NCI-H187 treated with DMSO at 0.1 percent for 48 hours (cell line): Measurements from ENCODE around the gene PCDHA2.
"Not testable (repeated sequence)": the region's sequence is repeated elsewhere in the genome, so short reads cannot be mapped to it uniquely, and the experiment has no call there.

Source experiments
- DNase-seq: peaks from one replicate; lab custom pipeline; 2025; lab: John Stamatoyannopoulos, UW

The PCDHA2 gene

DNA sequence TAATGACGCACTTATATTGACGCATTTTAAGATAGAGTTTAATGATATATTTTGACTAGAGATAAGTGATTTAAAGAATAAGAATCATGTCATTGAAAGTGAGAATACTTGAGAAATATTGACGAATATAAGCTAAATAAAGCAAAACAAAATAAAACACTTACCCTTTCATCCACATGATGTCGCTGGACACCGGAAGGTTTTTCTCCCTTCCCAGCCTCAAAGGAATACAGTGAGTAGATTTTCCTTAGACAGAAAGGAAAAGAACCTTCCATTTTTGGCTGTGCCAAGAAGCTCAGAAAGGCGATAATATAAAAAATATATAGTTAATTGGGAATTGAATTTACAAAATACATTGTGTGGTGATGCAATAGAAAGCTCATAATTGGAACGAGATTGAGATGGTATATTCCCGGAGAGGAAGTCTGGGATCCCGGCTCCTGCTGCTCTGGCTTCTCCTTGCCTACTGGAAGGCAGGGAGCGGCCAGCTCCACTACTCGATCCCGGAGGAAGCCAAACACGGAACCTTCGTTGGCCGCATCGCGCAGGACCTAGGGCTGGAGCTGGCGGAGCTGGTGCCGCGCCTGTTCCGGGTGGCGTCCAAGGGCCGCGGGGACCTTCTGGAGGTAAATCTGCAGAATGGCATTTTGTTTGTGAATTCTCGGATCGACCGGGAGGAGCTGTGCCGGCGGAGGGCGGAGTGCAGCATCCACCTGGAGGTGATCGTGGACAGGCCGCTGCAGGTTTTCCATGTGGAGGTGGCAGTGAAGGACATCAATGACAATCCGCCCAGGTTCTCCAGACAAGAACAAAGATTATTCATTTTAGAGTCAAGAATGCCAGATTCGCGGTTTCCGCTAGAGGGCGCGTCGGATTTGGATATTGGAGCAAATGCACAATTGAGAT is 27.0 kb downstream of the PCDHA2 start, which contains the start of gene PCDHA5:
TSS of gene PCDHA5 (plus strand) at position 239 of the 906 bp plus-strand sequence.
- no peak for DNase-seq

DNA sequence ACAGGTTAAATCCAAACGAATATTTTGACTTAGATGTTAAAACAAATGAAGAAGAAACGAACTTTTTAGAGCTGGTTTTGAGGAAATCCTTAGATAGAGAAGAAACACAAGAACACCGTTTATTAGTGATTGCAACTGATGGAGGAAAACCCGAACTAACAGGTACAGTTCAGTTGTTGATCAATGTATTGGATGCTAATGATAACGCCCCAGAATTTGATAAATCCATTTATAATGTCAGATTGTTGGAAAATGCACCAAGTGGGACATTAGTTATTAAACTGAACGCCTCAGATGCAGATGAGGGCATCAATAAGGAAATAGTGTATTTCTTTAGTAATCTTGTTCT is 27.6 kb downstream of the PCDHA2 start:
- no peak for DNase-seq

DNA sequence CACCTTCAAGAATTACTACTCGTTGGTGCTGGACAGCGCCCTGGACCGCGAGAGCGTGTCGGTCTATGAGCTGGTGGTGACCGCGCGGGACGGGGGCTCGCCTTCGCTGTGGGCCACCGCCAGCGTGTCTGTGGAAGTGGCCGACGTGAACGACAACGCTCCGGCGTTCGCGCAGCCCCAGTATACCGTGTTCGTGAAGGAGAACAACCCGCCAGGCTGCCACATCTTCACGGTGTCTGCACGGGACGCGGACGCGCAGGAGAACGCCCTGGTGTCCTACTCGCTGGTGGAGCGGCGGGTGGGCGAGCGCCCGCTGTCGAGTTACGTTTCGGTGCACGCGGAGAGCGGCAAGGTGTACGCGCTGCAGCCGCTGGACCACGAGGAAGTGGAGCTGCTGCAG is 28.3 kb downstream of the PCDHA2 start:
- DNase-seq, result not testable (repeated sequence)

DNA sequence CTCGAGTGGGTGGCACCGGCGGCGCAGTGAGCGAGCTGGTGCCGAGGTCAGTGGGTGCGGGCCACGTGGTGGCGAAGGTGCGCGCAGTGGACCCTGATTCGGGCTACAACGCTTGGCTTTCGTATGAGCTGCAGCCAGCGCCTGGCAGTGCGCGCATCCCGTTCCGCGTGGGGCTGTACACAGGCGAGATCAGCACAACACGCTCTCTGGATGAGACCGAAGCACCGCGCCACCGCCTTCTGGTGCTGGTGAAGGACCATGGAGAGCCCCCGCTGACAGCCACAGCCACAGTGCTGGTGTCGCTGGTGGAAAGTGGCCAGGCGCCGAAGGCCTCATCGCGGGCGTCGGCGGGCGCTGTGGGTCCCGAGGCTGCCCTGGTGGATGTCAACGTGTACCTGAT is 28.8 kb downstream of the PCDHA2 start:
- DNase-seq, result no peak

DNA sequence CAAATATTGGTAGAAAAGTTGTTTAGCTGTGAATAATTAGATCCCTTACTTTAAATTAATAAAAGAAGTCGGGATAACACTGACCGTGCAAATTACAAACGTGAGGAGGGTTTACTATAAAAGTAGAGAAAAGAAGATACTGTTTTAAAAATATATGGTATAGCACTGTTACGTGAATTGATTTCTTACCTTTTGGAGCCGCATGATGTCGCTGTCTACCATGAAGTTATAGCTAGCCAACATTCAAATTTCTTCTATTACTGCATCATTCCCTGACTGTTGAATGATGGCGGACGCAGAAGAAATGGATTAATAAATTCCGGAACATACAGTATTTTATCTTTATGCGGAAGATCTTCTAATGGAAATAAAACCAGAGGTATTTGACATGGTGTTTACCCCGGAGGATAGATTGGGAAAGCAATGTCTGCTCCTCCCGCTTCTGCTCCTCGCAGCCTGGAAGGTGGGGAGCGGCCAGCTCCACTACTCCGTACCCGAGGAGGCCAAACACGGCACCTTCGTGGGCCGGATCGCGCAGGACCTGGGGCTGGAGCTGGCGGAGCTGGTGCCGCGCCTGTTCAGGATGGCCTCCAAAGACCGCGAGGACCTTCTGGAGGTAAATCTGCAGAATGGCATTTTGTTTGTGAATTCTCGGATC is 33.2 kb downstream of the PCDHA2 start, which contains the start of gene PCDHA6:
TSS of gene PCDHA6 (plus strand) at position 257 of the 658 bp plus-strand sequence. CDS start at position 389, 132 bp downstream.
- no peak for DNase-seq

DNA sequence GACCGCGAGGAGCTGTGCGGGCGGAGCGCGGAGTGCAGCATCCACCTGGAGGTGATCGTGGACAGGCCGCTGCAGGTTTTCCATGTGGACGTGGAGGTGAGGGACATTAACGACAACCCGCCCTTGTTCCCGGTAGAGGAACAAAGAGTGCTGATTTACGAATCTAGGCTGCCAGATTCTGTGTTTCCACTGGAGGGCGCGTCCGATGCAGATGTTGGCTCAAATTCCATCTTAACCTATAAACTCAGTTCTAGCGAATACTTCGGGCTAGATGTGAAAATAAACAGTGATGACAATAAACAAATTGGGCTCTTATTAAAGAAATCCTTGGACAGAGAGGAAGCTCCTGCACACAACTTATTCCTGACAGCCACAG is 33.7 kb downstream of the PCDHA2 start:
- DNase-seq, result no peak

DNA sequence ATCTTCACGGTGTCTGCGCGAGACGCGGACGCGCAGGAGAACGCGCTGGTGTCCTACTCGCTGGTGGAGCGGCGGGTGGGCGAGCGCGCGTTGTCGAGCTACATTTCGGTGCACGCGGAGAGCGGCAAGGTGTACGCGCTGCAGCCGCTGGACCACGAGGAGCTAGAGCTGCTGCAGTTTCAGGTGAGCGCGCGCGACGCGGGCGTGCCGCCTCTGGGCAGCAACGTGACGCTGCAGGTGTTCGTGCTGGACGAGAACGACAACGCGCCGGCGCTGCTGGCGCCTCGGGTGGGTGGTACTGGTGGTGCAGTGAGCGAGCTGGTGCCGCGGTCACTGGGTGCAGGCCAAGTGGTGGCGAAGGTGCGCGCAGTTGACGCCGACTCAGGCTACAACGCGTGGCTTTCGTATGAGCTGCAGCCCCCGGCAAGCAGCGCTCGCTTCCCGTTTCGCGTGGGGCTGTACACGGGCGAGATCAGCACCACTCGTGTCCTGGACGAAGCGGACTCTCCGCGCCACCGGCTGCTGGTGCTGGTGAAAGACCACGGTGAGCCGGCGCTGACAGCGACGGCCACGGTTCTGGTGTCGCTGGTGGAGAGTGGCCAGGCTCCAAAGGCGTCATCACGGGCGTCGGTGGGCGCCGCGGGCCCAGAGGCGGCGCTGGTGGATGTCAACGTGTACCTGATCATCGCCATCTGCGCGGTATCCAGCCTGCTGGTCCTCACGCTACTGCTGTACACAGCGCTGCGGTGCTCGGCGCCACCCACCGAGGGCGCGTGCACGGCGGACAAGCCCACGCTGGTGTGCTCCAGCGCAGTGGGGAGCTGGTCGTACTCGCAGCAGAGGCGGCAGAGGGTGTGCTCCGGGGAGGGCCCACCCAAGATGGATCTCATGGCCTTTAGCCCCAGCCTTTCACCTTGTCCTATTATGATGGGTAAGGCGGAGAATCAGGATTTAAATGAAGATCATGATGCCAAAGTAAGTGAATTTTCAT is 35.2 kb downstream of the PCDHA2 start:
- not testable (repeated sequence) for DNase-seq

DNA sequence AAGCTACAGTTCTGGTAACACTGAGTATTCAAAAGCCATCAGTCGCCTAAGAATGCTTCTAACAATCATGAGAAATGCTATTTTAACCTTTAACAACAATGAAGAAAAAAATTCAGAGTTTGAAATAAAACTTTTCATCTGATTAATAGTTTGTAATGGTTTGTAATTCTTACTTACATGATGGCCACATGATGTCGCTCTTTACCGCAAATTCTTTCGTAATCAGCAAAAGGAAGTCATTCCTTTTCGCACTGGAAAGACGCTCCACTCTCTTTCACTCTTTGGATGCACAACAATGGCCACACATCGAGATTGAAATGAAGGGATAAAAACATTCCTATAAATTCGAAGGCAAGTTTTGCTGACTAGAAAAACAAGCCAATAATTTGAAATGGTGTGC is 39.3 kb downstream of the PCDHA2 start, which contains the start of gene PCDHA7:
TSS of gene PCDHA7 (plus strand) at position 277 of the 400 bp plus-strand sequence. CDS start at position 392, 115 bp downstream.
- DNase-seq, result no peak

DNA sequence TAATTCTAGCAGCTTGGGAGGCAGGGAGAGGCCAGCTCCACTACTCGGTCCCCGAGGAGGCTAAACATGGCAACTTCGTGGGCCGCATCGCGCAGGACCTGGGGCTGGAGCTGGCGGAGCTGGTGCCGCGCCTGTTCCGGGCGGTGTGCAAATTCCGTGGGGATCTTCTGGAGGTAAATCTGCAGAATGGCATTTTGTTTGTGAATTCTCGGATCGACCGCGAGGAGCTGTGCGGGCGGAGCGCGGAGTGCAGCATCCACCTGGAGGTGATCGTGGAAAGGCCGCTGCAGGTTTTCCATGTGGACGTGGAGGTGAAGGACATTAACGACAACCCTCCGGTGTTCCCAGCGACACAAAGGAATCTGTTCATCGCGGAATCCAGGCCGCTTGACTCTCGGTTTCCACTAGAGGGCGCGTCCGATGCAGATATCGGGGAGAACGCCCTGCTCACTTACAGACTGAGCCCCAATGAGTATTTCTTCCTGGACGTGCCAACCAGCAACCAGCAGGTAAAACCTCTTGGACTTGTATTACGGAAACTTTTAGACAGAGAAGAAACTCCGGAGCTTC is 39.9 kb downstream of the PCDHA2 start:
- not testable (repeated sequence) for DNase-seq

DNA sequence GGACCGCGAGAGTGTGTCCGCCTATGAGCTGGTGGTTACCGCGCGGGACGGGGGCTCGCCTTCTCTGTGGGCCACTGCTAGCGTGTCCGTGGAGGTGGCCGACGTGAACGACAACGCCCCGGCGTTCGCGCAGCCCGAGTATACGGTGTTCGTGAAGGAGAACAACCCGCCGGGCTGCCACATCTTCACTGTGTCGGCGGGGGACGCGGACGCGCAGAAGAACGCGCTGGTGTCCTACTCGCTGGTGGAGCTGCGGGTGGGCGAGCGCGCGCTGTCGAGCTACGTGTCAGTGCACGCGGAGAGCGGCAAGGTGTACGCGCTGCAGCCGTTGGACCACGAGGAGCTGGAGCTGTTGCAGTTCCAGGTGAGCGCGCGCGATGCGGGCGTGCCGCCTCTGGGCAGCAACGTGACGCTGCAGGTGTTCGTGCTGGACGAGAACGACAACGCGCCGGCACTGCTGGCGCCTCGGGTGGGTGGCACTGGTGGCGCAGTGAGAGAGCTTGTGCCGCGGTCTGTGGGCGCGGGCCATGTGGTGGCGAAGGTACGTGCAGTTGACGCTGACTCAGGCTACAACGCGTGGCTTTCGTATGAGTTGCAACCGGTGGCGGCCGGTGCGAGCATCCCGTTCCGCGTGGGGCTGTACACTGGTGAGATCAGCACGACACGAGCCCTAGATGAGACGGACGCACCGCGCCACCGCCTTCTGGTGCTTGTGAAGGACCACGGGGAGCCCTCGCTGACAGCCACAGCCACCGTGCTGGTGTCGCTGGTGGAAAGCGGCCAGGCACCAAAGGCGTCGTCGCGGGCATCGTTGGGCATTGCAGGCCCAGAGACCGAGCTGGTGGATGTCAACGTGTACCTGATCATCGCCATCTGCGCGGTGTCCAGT is 41.2 kb downstream of the PCDHA2 start:
- DNase-seq, result no peak

DNA sequence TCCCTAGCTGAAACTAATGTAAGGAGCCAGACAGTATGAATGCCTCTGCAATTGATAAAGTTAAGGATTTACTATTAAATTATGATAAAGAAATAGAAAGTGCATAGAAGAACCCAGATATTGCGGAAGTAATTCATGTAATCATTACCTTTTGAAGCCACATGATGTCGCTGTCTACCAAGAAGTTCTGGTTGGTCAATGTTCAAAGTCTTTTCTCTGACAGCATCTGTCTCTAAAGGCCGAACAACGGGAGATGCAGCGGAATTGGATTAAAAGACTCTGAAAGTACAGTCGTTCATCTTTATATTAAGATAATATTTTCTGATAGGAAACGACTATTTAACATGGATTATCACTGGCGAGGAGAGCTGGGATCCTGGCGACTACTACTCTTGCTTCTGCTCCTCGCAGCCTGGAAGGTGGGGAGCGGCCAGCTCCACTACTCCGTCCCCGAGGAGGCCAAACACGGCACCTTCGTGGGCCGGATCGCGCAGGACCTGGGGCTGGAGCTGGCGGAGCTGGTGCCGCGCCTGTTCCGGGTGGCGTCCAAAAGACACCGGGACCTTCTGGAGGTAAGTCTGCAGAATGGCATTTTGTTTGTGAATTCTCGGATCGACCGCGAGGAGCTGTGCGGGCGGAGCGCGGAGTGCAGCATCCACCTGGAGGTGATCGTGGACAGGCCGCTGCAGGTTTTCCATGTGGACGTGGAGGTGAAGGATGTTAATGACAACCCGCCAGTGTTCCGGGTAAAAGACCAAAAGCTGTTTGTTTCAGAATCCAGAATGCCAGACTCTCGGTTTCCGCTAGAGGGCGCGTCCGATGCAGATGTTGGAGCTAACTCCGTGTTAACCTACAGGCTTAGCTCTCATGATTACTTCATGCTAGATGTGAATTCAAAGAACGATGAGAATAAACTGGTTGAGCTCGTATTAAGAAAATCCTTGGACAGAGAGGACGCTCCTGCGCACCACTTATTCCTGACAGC is 46.6 kb downstream of the PCDHA2 start, which contains the start of gene PCDHA8:
TSS of gene PCDHA8 (plus strand) at position 210 of the 985 bp plus-strand sequence. CDS start at position 345, 135 bp downstream.
- DNase-seq, result no peak

DNA sequence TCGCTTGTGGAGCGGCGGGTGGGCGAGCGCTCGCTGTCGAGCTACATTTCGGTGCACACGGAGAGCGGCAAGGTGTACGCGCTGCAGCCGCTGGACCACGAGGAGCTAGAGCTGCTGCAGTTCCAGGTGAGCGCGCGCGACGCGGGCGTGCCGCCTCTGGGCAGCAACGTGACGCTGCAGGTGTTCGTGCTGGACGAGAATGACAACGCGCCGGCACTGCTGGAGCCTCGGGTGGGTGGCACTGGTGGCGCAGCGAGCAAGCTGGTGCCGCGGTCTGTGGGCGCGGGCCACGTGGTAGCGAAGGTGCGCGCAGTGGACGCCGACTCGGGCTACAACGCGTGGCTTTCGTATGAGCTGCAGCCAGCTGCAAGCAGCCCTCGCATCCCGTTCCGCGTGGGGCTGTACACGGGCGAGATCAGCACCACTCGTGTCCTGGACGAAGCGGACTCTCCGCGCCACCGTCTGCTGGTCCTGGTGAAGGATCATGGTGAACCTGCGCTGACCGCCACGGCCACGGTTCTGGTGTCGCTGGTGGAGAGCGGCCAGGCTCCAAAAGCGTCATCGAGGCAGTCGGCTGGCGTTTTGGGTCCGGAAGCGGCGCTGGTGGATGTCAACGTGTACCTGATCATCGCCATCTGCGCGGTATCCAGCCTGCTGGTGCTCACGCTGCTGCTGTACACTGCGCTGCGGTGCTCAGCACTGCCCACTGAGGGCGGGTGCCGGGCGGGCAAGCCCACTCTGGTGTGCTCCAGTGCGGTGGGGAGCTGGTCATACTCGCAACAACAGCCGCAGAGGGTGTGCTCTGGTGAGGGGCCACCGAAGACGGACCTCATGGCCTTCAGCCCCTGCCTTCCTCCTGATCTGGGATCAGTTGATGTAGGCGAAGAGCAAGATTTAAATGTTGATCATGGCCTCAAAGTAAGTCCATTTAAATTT is 48.4 kb downstream of the PCDHA2 start:
- no peak for DNase-seq
